HL-60 (cell line): ENCODE measurements around the gene RPP21.
A peak's percentile ranks its signal among the peaks of the same experiment; 100 is the strongest.

Experiments used
- DNase-seq, 2 experiments: peaks; one replicate each; pipeline ENCODE4 v3.0.0-alpha.2; 2010 to 2020; ENCODE audit warnings: low read depth in 1 of 2, low spot score in 1 of 2
- H3K27ac ChIP-seq: fragments of 250-450 bp; sonication (Bioruptor Pico); replicated peaks from 2 replicates; pipeline ENCODE4 v1.5.1; 2020; ENCODE audit warnings: mild to moderate bottlenecking, moderate library complexity
- H3K27me3 ChIP-seq: fragments of 250-450 bp; sonication (Bioruptor Pico); 2 replicates; pipeline ENCODE4 v1.5.1; 2021; ENCODE audit warnings: mild to moderate bottlenecking, moderate library complexity; ENCODE audit not compliant: insufficient read depth, poor library complexity, severe bottlenecking
- H3K4me3 ChIP-seq: replicated peaks from 2 replicates; pipeline ENCODE4 v1.5.1; 2011; ENCODE audit warnings: mild to moderate bottlenecking, control low read depth, low read length; ENCODE audit not compliant: insufficient read depth
- CTCF ChIP-seq: IDR thresholded peaks from one replicate; pipeline ENCODE4 v1.5.1; 2011; ENCODE audit warnings: low read length, control low read depth, inconsistent platforms; ENCODE audit not compliant: insufficient read depth
- GABPA ChIP-seq: IDR thresholded peaks from 2 replicates; pipeline ENCODE4 v1.6.1; 2012; ENCODE audit warnings: low read depth
- POLR2AphosphoS5 ChIP-seq: IDR thresholded peaks from 2 replicates; pipeline ENCODE4 v1.6.1; 2012; ENCODE audit warnings: low read depth
- REST ChIP-seq: IDR thresholded peaks from 2 replicates; pipeline ENCODE4 v1.6.1; 2012; ENCODE audit warnings: low read depth; ENCODE audit not compliant: insufficient replicate concordance
- SPI1 ChIP-seq: IDR thresholded peaks from 2 replicates; pipeline ENCODE4 v1.6.1; 2012; ENCODE audit warnings: low read depth, mild to moderate bottlenecking, borderline replicate concordance

Gene RPP21

GRCh38 chr6:30378290-30378937 lies 33.5 kb downstream of the RPP21 start:
- TF ChIP-seq SPI1 (no peak), GABPA (no peak), REST (peak; percentile 94)
- no peak for DNase-seq
- peaks cover 3% of the 10 kb centered on the region for H3K27me3 ChIP-seq
- no peak overlapping the region for H3K4me3 ChIP-seq
- H3K27ac ChIP-seq: no peak overlapping the region

- no peak for TF ChIP-seq POLR2AphosphoS5
- TF ChIP-seq SPI1: no peak
- TF ChIP-seq REST: no peak
- no peak for TF ChIP-seq CTCF
- TF ChIP-seq GABPA: no peak
- DNase-seq: no peak
- no peak overlapping the region for H3K27ac ChIP-seq
- no peak overlapping the region for H3K4me3 ChIP-seq
- H3K27me3 ChIP-seq: peaks cover 7% of the 10 kb centered on the region
These were observed 35.5 kb downstream of the RPP21 start for GRCh38 chr6:30380464-30380863.

- Histone ChIP-seq H3K27me3 (peaks cover 26% of the 10 kb centered on the region), H3K27ac (no peak overlapping the region)
These were observed 41.2 kb downstream of the RPP21 start for GRCh38 chr6:30386166-30386565.

GRCh38 chr6:30391240-30391639 lies 46.3 kb downstream of the RPP21 start:
- TF ChIP-seq REST (no peak), SPI1 (no peak), POLR2AphosphoS5 (no peak), GABPA (no peak), CTCF (no peak)
- Histone ChIP-seq H3K27me3 (peaks cover 37% of the 10 kb centered on the region), H3K4me3 (no peak overlapping the region)

More at GRCh38 chr6:30386166-30386565, 41.2 kb downstream of the RPP21 start:
- DNase-seq: no peak
- H3K4me3 ChIP-seq: no peak overlapping the region
- peak; percentile 76 for TF ChIP-seq SPI1
- no peak for TF ChIP-seq POLR2AphosphoS5

More at GRCh38 chr6:30391240-30391639, 46.3 kb downstream of the RPP21 start:
- no peak overlapping the region for H3K27ac ChIP-seq
- no peak for DNase-seq
